NT2/D1 (cell line): ENCODE results near the gene EXD3.

ENCODE experiments used
- SUZ12 ChIP-seq: IDR thresholded peaks from 2 replicates; pipeline ENCODE4 v1.6.1; 2011; ENCODE audit not compliant: insufficient read length, insufficient read depth; ENCODE audit errors: extremely low read depth
- YY1 ChIP-seq: IDR thresholded peaks from 2 replicates; pipeline ENCODE4 v1.6.1; 2011; ENCODE audit not compliant: insufficient read length, insufficient read depth
- ZNF274 ChIP-seq: IDR thresholded peaks from 2 replicates; pipeline ENCODE4 v1.6.1; 2011; ENCODE audit warnings: mild to moderate bottlenecking, low read depth, low read length

- TF ChIP-seq YY1 (no peak), ZNF274 (no peak), SUZ12 (no peak)
These were observed 13.2 kb upstream of the EXD3 start for GRCh38 chr9:137435980-137436760.
